DMS79 treated with DMSO at 0.1 percent for 48 hours (cell line): ENCODE measurements around the gene ZMYND11.

Experiments used
- DNase-seq: peaks from one replicate; lab custom pipeline; 2025; lab: John Stamatoyannopoulos, UW

ZMYND11 gene

DNA sequence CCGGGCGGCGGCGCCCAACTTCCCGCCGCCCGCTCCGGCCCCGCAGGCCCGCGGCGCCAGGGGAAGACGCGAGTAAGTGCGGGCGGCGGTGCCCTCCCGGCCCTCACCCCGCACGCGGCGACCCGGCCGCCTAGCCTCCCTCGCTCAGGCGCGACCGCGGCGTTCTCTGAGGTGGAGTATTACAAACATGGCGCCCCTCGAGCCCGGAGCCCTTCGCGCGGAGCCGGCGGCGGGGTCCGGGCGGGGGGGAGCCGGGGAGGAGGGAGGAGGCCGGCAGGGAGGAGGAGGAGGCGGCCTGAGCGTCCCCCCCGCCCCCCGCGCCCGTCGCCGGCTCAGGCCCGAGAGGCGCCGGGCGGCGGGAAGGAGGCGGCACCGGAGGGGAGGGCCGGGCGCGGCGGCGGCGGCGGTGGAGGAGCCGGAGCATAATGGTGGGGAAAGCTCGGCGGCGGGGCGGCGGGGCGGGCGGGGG, at the start of gene ZMYND11:
Gene ZMYND11, plus strand, starts transcription at position 324 of the 469 bp plus-strand sequence. CDS start 44,558 bp downstream, outside the sequence.
- peak; percentile 4 for DNase-seq

DNA sequence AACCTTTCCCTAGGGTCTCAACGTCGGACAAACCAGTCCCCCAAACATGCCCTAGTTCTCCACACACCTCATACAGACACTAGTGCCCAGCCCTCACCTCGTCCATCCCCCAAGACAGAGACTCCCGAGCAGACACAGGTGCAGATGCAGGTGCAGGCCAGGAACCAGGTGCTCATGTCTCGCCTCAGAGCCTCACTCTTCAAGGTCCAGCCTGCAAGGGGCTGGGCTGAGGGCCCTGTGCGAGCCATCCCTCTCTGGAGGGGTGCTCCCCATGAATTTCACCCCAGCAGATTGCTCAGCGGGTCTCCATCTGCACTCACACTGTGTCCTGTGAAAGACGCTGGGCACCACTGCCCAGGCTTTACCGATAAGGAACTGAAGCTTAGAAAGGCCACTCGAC, 49.2 kb upstream of the ZMYND11 start:
- DNase-seq = no peak

DNA sequence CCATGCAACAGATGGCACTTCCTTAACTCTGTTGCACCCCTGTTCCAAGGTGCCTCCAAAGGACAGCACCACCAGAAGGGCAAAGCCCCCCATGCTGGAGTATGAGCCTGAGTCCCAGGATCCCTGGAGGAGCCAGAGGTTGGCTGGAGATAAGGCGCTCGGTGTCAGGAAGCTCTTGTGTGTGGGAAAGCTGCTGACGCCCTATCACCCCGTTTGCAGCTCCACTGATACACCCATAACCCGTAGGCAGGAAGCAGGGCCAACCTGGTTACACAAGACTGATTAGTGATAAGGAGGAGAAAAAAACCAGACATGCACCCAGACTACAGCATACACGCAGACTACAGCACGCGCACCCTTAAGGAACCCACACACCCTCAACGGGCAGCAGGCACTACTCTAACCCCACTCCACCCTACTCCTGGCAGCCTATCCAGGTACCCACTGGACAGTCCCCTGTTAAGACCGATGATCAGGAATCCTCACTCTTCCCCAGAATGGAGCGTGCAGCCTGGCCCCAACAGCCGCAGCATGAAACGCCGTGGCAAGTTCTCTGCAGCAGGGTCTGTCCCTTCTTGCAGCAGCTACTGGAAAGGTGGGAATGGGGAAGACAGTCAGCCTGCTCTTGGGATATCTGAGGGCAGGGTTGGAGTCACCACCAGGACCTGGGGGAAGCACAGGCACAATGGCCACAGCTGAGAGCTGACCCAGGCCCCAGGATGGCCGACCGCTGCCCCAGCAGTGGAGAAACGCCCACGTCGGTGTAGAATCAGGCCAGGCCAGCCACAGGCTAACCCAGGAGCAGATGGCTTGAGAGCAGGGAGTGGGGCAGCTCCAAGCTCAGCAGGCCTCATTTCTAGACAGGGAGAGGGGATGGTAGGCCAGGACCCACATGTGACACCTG, 47.8 kb upstream of the ZMYND11 start:
- DNase-seq = no peak

DNA sequence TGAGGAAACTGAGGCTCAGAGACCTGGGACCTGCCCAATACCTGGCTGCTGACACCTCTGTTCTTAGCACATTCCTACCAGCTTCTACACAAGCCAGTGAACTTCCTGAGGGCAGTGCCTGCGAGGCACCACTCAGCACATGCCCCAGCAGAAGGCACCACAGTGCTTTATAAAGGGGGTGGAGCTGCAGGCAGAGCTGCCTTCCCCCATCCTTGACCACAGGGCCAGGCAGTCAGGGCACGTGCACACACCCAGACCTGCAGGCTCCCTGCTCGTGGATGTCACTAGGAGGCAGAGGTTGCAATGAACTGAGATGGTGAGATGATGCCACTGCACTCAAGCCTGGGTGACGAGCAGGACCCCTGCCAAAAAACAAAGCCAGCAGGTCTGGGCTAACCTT, 47.0 kb upstream of the ZMYND11 start:
- no peak for DNase-seq

DNA sequence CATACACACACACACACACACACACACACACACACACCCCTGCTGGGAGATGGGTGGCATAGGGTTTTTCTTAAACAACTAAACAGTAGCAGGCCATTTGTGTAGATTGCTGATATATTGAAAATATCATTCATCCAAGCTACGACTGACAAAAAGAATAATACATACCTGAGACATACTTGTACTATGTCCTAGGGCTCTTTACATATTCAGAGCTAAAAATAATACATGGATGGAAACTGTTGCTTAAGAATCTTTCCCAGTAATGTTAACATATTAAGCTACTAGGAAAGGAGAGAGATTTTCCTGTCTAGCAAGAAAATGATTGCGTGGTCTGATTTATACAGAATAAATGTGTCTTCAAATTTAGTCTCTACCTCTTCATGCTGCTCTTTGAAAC, 46.0 kb upstream of the ZMYND11 start:
- no peak for DNase-seq

DNA sequence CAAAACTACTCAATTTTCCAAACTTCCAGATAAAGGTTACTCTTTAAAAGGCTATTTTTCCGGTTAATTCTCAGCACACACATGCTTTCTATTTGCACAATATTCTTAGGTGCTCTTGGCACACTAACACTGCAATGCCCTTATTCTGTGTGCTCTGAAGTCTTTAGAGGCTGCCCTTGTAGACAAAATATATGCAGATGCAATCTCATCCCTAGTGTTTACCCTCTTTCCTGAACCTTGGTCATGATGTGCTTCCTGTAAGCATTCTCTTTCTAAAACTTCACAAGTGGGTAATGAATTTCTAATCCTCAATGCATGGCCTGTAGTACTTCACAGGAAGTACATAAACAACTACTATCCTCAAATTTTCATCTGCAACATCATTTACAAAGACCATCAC, 45.1 kb upstream of the ZMYND11 start:
- DNase-seq = no peak

DNA sequence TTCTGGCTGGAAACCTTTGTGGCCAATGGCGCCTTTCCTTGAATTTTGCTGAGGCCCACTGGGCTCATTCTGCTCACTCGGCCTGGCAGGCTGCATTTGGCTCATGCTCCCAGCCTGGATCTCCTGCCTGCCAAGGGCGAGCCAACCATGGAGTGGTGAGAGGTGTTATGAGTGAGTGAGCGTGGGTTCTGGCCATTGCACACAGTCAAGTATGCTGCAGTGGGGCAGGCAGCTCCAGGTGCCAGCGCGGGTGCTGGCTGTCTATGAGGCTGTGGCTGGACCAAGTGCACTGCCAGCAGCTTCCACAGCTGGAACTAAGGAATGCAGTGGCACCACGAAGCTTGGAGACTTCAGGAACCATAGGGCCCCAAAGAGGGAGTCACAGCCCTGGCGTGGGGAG, 43.9 kb upstream of the ZMYND11 start:
- no peak for DNase-seq

DNA sequence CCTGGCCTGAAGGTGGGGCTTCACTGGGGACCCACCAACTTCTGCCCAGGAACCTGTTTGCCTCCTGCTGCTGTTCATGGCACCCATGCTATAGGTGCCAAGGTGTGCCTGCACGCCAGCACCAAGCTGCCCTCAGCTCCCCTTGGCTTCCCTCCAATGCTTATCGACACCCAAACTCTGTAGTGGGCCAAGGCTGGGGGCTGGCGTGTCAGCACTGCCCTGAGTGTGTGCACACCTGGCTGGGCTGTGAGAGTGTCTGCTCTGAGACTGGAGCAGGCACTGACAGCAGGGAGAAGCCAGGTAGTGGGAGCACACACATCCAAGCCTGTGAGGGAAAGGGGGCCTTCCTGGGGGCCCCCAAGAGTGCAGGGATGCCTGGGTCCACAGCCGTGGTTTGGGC, 43.1 kb upstream of the ZMYND11 start:
- no peak for DNase-seq

DNA sequence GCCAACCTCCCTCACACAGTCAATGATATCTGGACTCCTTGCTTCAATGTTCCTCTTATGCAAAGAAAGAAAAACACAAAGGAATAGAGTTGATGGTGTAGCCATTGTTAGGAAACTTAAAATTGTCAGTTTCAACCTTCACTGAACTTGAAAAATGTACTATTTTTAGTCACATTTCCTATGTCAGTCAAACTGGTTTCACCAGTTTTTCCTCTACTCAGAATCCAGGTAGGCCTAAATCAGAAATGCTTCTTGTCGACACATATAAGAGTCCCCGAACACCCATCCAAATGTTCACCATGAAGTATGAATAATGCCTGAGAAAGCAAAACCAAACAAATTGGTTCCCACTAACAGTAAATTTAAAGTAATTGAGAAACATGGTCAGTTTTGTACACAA, 42.4 kb upstream of the ZMYND11 start:
- no peak for DNase-seq

DNA sequence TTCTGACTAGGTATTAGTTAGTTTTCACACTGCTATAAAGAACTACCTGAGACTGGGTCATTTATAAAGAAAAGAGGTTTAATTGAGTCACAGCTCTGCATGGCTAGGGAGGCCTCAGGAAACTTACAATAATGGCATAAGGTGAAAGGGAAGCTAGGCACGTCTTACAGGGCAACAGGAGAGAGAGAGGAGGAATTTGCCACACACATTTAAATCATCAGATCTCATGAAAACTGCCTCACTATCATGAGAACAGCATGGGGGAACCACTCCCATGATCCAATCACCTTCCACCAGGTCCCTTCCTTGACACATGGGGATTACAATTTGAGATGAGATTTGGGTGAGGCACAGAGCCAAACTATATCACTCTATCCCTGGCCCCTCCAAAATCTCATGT, 40.6 kb upstream of the ZMYND11 start:
- DNase-seq = no peak

DNA sequence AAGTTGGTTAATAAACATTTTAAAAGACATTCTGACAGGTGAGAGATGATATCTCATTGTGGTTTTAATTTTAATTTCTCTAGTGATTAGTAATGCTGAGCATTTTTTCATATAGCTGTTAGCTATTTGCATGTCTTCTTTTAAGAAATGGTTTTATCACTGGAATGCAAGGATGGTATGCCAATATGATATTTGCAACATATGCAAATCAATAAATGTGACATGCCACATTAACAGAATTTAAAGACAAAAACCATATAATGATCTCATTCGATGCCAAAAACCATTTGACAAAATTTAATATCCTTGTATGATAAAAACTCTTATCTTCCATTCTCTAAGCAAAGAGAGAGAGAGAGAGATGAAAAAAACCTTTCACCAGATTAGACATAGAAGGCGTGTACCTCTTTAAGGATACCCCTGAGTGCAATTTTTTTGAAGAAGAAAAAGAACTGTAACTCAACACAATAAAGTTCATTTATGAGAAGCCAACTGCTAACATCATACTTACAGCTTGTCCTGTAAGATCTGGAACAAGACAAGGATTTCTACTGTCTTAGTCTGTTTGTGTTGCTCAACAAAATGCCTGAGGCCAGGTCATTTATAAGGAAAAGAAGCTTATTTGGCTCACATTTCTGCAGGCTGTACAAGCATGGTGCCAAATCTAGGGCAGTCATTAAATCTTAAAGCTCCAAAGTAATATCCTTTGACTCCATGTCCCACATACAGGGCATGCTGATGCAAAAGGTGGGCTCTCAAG, 39.7 kb upstream of the ZMYND11 start:
- DNase-seq = no peak

DNA sequence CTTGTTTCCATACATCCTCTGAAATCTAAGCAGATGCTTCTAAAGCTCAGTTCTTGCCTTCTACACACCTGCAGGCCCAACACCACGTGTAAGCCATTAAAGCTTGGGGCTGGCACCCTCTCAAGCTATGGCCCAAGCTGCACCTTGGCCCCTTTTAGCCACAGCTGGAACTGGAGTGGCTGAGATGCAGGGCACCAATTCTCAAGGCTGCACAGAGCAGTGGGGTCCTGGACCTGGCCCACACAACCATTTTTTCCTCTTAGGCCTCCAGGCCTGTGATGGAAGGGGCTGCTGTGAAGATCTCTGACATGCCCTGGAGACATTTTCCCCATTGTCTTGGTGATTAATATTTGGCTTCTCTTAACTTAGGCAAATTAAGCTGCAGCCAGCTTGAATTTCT, 38.8 kb upstream of the ZMYND11 start:
- no peak for DNase-seq

DNA sequence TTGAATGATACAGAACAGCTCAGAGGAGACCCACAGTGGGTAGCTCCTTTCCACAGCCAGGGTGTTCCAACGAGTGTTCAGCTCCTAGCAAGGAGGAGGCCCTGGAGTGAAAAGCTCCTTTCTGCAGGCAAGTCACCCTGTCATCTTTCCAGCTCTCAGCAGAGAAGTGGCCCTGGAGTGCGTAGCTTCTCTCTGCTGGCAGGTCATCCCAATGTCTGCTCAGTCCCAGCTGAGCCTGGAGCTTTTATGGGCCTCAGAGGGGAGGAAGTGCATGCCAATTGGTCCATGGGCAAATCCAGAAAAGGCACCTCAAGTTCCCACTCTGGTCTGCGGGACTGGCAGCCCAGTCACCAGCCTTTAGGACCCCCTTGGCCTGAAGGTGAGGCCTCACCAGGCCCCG, 30.8 kb upstream of the ZMYND11 start:
- DNase-seq = no peak

DNA sequence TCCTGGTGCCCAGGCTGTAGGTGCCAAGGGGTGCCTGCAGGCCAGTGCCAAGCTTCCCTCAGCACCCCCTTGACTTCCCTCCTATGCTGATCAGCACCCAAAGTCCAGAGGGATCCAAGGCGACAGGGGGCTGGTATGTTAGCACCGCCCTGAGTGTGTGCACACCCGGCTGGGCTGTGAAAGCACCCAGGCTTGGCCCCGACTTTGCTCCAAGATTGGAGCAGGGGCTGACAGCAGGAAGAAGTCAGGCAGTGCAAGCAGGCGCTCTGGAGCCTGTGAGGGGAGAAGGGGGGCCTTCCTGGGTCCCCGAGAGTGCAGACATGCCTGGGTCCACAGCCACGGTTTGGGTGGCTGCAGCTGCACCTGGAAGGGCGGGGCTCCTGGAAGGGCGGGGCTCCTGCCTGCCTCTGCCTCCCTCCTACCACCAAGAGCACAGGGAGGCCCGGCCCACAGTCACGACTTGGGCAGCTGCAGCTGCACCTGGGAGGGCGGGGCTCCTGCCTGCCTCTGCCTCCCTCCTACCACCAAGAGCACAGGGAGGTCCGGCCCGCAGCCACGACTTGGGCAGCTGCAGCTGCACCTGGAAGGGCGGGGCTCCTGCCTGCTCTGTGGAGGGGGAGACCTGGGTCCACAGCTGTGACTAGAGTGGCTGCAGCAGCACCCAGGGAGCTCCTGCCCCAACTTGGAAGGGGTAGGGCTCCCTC, 30.2 kb upstream of the ZMYND11 start:
- DNase-seq = no peak

DNA sequence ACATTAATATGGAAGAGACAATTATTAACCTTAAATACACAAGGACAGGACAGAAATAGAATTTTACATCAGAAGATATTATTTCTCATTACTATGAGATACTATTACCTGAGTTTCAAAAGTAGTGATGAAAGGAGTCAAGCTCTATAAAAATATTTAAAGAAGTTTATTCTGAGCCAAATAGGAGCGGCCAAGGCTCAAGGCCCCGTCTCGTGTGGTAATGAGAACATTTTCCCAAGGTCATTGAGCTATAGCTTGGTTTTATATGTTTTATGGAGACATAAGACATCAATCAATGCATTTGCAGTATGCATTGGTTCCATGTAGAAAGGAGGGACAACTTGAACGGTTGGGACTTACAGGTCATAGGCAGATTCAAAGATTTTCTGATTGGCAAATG, 29.4 kb upstream of the ZMYND11 start:
- DNase-seq = no peak

DNA sequence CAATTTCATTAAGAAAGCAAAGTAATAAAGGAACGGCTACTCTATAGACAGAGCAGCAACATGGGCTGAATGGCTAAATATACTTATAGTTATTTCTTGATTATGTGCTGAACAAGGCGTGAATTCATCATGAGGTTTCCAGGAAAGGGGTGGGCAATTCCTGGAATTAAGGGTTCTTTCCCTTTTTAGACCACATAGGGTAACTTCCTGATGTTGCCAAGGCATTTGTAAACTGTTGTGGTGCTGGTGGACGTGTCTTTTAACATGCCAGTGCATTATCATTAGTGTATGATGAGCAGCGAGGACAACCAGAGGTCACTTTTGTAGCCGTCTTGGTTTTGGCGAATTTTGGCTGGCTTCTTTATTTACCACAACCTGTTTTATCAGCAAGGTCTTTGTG, 28.5 kb upstream of the ZMYND11 start:
- no peak for DNase-seq

DNA sequence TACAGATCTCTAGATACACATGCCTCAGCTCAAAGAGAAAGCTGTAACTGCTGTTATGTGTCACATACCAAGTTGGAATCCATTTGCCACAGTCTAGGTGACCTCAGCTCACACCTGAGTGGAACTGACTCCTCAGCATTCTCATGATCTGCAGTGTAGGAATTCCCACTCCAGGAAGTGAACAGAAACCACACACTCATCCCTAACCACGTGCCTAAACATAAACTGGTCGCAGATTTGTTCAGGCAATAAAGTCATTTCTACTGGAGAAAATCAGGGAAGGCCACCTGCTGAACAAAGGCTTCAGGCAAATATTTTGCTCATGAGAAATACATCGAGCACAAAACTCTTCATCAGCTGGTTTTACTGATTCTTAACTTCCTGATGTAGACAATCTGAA, 23.0 kb upstream of the ZMYND11 start:
- DNase-seq = peak; percentile 1

DNA sequence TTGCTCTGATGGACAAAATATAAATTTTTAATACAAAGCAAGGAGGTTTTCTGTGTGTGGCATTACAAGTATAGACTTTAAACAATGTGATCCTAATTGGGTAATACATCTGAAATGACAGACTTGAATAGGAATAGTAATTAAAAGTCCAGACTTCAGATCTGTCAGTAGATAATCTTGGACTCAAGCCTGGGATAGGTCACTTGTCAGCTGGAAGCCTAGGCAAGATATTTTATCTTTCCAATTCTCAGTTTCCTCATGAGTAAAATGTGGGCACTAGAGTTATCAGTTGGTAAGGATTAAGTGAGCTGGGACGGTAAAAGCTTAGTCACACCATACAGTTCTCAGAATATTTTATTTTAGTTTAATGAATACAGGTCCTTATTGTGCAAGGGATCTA, 10.4 kb upstream of the ZMYND11 start:
- no peak for DNase-seq

DNA sequence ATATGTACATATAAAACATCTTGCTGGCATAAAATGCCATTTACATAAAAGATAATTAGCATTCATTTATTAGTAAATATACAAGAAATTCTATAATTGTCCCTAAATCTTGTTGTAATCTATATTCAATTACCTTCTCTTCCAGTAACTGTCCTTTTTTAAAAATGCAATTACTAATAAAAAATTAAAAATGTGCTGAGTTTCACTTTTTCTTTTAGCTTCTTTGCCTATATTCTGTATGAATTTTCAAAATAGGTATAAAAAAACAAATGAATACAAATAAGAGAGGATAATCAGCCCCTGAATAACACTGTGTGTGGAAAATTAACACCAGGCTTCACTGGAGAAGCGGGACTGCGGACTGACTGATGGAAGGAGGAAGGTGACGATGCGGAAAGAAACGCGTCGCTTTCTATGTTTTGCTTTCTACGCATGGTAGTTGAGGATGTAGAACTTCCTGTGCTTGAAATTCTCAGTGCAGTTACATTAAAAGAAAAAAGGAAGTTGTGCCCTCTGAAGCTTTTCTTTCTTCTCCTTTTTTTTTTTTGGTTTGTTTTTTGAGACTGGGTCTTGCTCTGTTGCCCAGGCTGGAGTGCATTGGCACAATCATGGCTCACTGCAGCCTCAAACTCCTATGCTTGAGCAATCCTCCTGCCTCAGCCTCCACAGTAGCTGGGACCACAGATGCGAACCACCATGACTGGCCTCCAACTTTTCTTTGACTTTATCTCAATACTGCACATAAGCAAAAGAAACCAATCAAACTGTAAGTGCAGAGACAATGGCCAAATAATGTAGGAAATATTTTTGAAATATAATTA, 7.4 kb upstream of the ZMYND11 start:
- no peak for DNase-seq

DNA sequence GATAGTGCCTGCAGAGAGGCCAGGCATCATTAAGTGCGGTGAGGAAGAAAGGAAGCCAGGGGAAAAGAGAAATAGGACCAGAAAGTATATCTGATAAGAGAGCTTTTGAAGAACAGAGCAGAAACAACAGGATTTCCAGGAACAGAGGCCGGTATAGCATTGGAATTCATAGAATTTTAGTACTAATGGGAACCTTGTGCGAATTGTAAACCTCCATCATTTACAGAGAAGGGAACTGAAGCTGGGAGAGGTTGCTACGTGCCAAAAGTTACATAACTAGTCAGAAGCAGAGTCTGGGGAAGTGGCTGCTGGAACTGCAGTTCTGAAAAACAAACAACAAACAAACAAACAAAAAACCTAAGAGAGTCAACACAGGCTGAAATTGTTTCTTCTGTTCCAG, 5.4 kb upstream of the ZMYND11 start:
- DNase-seq = no peak
